Keratinocyte (primary cell): Measurements from ENCODE around the gene ABCG1. TPM values are rescaled to one million over a fixed set of nuclear protein-coding genes. Genes with fewer than 3 reads are reported as not detected.

Experiments used
- DNase-seq: peaks from one replicate; pipeline ENCODE4 v3.0.0-alpha.2; 2011; ENCODE audit warnings: low read depth, missing footprints, low spot score
- FAIRE-seq: peaks from 2 replicates; lab custom pipeline; 2011; peaks lifted over from hg19 to GRCh38; lab: Jason Lieb, UNC
- H2AFZ ChIP-seq: 2 replicates; pipeline ENCODE4 v1.6.0; 2012; ENCODE audit warnings: low read length, control low read depth, inconsistent platforms; ENCODE audit not compliant: control insufficient read depth
- H3K27ac ChIP-seq: 2 replicates; pipeline ENCODE4 v1.5.1; 2011; ENCODE audit warnings: low read length; ENCODE audit not compliant: control insufficient read depth, insufficient read depth
- H3K27me3 ChIP-seq: 3 replicates; pipeline ENCODE4 v1.6.0; 2011; ENCODE audit warnings: low read length; ENCODE audit not compliant: control insufficient read depth, insufficient read depth; ENCODE audit errors: extremely low read depth
- H3K36me3 ChIP-seq, 2 experiments: 2 replicates in 1 of 2; 3 replicates in 1 of 2; pipeline ENCODE4 v1.5.1; 2011; ENCODE audit warnings: low read length in 2 of 2, mild to moderate bottlenecking in 1 of 2; ENCODE audit not compliant: control insufficient read depth in 2 of 2, insufficient read depth in 2 of 2; ENCODE audit errors: extremely low read depth in 1 of 2
- H3K4me1 ChIP-seq: 3 replicates; pipeline ENCODE4 v1.5.1; 2011; ENCODE audit warnings: low read length; ENCODE audit not compliant: control insufficient read depth, insufficient read depth; ENCODE audit errors: extremely low read depth
- H3K4me2 ChIP-seq: 3 replicates; pipeline ENCODE4 v1.6.0; 2011; ENCODE audit warnings: low read depth, low read length; ENCODE audit not compliant: control insufficient read depth, insufficient read depth; ENCODE audit errors: extremely low read depth
- H3K4me3 ChIP-seq, 3 experiments: fragments of 200-600 bp in 1 of 3; sonication (generic) in 1 of 3; 2 replicates in 2 of 3; 3 replicates in 1 of 3; pipeline ENCODE4 v1.5.1; 2011 to 2016; ENCODE audit warnings: low read length in 3 of 3, mild to moderate bottlenecking in 3 of 3, control low read depth in 2 of 3, inconsistent platforms in 1 of 3, low read depth in 1 of 3, mixed read lengths in 1 of 3, mixed run types in 1 of 3, moderate library complexity in 1 of 3; ENCODE audit not compliant: control insufficient read depth in 2 of 3, insufficient read depth in 2 of 3; ENCODE audit errors: extremely low read depth in 1 of 3
- H3K79me2 ChIP-seq: 2 replicates; pipeline ENCODE4 v1.6.0; 2012; ENCODE audit warnings: low read length; ENCODE audit not compliant: control insufficient read depth, insufficient read depth
- H3K9ac ChIP-seq: 3 replicates; pipeline ENCODE4 v1.6.0; 2011; ENCODE audit warnings: low read length; ENCODE audit not compliant: control insufficient read depth, insufficient read depth; ENCODE audit errors: extremely low read depth
- H3K9me1 ChIP-seq: 3 replicates; pipeline ENCODE4 v1.6.0; 2011; ENCODE audit warnings: low read length; ENCODE audit not compliant: control insufficient read depth, insufficient read depth; ENCODE audit errors: extremely low read depth
- H3K9me3 ChIP-seq: 2 replicates; pipeline ENCODE4 v1.5.1; 2012; ENCODE audit warnings: low read depth, low read length; ENCODE audit not compliant: control insufficient read depth
- H4K20me1 ChIP-seq: 3 replicates; pipeline ENCODE4 v1.6.0; 2011; ENCODE audit warnings: low read length; ENCODE audit not compliant: control insufficient read depth, insufficient read depth; ENCODE audit errors: extremely low read depth
- EZH2 ChIP-seq: IDR thresholded peaks from one replicate; pipeline ENCODE4 v1.6.1; 2012; ENCODE audit warnings: inconsistent platforms, mild to moderate bottlenecking, low read length, moderate library complexity
- dilution Hi-C: fragments of 300-500 bp; cut with MboI; formaldehyde crosslinking; loops from one replicate; pipeline ENCODE4 v1.7.0; 2020; ENCODE audit warnings: low sequenced_read_pairs; ENCODE audit not compliant: extremely low pct_ligation_motif_present
- polyA plus RNA-seq, 5 experiments: library from polyadenylated mRNA; depleted of rRNA in 3 of 5; stranded (reverse) in 3 of 5; stranded (forward) in 1 of 5; unstranded in 1 of 5; fragments of >200 nt; gene quantifications; 1 replicate in 1 of 5; 2 replicates in 3 of 5; 3 replicates in 1 of 5; pipeline versions ENCODE4 v1.2.1 to v1.2.3, GENCODE V29; 2011 to 2012; ENCODE audit warnings: missing spikeins in 2 of 5, low read depth in 1 of 5, low replicate concordance in 1 of 5
- TF ChIP-seq, protein P1 (sequence below), 3 experiments: IDR thresholded peaks in 1 of 3; conservative IDR thresholded peaks in 1 of 3; optimal IDR thresholded peaks in 1 of 3; 2 replicates in 2 of 3; 3 replicates in 1 of 3; pipeline versions ENCODE3 to v1.5.1; 2011; ENCODE audit warnings: low read length in 3 of 3, mild to moderate bottlenecking in 3 of 3, moderate library complexity in 2 of 3, control low read depth in 1 of 3, inconsistent platforms in 1 of 3; ENCODE audit not compliant: insufficient read depth in 2 of 3; ENCODE audit errors: extremely low read depth in 1 of 3

Gene ABCG1
- polyA plus RNA-seq, 1 donor (not counting 4 experiments of a cell fraction or from before 2014, with no cell fraction given), result 3.3 TPM

- dilution Hi-C loops, result no loop called here
- FAIRE-seq, result no peak
- Histone ChIP-seq H3K36me3 (no peaks in the 10 kb centered on the region), H3K79me2 (no peaks in the 10 kb centered on the region), H3K4me1 (no peaks in the 10 kb centered on the region), H3K9me1 (no peaks in the 10 kb centered on the region), H3K4me3 (no peak overlapping the region), H3K9me3 (no peaks in the 10 kb centered on the region), H3K27ac (no peak overlapping the region), H3K9ac (no peak overlapping the region), H3K4me2 (no peak overlapping the region), H2AFZ (no peak overlapping the region), H4K20me1 (no peaks in the 10 kb centered on the region), H3K27me3 (no peaks in the 10 kb centered on the region)
- TF ChIP-seq, protein P1, sequence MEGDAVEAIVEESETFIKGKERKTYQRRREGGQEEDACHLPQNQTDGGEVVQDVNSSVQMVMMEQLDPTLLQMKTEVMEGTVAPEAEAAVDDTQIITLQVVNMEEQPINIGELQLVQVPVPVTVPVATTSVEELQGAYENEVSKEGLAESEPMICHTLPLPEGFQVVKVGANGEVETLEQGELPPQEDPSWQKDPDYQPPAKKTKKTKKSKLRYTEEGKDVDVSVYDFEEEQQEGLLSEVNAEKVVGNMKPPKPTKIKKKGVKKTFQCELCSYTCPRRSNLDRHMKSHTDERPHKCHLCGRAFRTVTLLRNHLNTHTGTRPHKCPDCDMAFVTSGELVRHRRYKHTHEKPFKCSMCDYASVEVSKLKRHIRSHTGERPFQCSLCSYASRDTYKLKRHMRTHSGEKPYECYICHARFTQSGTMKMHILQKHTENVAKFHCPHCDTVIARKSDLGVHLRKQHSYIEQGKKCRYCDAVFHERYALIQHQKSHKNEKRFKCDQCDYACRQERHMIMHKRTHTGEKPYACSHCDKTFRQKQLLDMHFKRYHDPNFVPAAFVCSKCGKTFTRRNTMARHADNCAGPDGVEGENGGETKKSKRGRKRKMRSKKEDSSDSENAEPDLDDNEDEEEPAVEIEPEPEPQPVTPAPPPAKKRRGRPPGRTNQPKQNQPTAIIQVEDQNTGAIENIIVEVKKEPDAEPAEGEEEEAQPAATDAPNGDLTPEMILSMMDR (optimal IDR thresholded peaks at IDR 0.05 in 1 of 3, IDR thresholded peaks at IDR 0.05 in 1 of 3, conservative IDR thresholded peaks at IDR 0.05 in 1 of 3; ENCODE audit: extremely low read depth in 1 of 3, insufficient read depth in 2 of 3, low read length in 3 of 3), result no peak
- no peak for TF ChIP-seq EZH2
- DNase-seq, result no peak
Measured at GRCh38 chr21:42282021-42282420, 63.1 kb downstream of the ABCG1 start.

DNA sequence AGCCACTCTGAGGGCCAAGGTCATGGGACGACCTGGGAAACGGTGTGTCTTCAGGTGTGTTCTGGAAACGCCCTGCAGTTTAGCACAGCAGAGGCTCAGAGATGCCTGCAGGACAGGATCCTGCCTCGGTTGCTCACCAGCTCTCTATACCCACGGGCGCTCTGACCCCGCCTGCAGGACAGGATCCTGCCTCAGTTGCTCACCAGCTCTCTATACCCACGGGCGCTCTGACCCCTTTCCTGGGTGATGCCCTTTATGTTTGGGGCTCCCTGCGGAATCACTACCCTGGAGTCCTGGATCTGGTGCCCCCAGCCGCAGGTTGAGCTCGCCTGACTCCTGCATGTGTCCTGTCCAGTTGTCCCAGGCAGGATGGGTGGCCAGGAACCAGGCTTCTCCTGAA, 63.8 kb downstream of the ABCG1 start:
- no peaks in the 10 kb centered on the region for H3K36me3 ChIP-seq
- DNase-seq, result no peak
- H3K4me1 ChIP-seq, result no peaks in the 10 kb centered on the region
- H3K27ac ChIP-seq, result no peak overlapping the region
- FAIRE-seq, result no peak
- no peaks in the 10 kb centered on the region for H3K9me1 ChIP-seq
- no peak overlapping the region for H3K4me2 ChIP-seq
- dilution Hi-C loops, result no loop called here
- no peaks in the 10 kb centered on the region for H4K20me1 ChIP-seq
- no peak overlapping the region for H3K4me3 ChIP-seq
- no peaks in the 10 kb centered on the region for H3K9me3 ChIP-seq
- TF ChIP-seq, protein P1 (optimal IDR thresholded peaks at IDR 0.05 in 1 of 3, IDR thresholded peaks at IDR 0.05 in 1 of 3, conservative IDR thresholded peaks at IDR 0.05 in 1 of 3; ENCODE audit: extremely low read depth in 1 of 3, insufficient read depth in 2 of 3, low read length in 3 of 3), result no peak
- TF ChIP-seq EZH2, result no peak
- no peaks in the 10 kb centered on the region for H3K27me3 ChIP-seq
- no peaks in the 10 kb centered on the region for H3K79me2 ChIP-seq
- no peak overlapping the region for H3K9ac ChIP-seq
- no peak overlapping the region for H2AFZ ChIP-seq
